Panc1 (cell line): ENCODE results near the gene CACNA2D3.

Experiments used
- SIN3A ChIP-seq: IDR thresholded peaks from 2 replicates; pipeline ENCODE4 v1.6.1; 2012; ENCODE audit warnings: low read depth, mild to moderate bottlenecking, low read length, moderate library complexity, borderline replicate concordance; ENCODE audit not compliant: insufficient read depth
- TCF7L2 ChIP-seq: IDR thresholded peaks from 2 replicates; pipeline ENCODE4 v1.6.1; 2011; ENCODE audit warnings: mild to moderate bottlenecking, low read depth, low read length, inconsistent platforms
- TF ChIP-seq, protein P1 (sequence below): fragments of 450-650 bp; IDR thresholded peaks from 2 replicates; pipeline ENCODE4 v1.5.1; 2017; ENCODE audit warnings: mild to moderate bottlenecking

DNA sequence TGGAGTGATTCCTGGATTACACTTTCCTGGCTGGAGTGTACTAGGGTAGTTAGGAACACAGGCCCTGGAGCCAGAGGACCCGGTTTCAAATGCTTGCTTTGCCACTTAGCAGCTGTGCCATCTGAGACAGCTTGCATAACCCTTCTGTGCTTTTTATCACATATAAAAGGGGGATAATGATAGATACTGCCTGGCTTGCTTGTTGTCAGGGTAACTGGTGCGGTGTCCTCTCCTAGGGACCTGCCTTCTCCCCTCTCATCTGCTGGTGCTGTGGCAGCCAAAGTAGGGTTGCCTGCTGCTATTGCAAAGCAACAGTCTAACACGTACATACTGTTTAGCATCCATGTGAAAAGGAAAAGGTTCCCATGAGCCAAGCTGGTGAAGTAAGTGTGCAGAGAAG, 667.7 kb downstream of the CACNA2D3 start:
- TF ChIP-seq, protein P1, sequence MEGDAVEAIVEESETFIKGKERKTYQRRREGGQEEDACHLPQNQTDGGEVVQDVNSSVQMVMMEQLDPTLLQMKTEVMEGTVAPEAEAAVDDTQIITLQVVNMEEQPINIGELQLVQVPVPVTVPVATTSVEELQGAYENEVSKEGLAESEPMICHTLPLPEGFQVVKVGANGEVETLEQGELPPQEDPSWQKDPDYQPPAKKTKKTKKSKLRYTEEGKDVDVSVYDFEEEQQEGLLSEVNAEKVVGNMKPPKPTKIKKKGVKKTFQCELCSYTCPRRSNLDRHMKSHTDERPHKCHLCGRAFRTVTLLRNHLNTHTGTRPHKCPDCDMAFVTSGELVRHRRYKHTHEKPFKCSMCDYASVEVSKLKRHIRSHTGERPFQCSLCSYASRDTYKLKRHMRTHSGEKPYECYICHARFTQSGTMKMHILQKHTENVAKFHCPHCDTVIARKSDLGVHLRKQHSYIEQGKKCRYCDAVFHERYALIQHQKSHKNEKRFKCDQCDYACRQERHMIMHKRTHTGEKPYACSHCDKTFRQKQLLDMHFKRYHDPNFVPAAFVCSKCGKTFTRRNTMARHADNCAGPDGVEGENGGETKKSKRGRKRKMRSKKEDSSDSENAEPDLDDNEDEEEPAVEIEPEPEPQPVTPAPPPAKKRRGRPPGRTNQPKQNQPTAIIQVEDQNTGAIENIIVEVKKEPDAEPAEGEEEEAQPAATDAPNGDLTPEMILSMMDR, result no peak
- TF ChIP-seq SIN3A (no peak), TCF7L2 (no peak)
